Measurements from ENCODE around the gene LETMD1.
"Not testable (repeated sequence)": the region's sequence is repeated elsewhere in the genome, so short reads cannot be mapped to it uniquely, and the experiment has no call there.

The LETMD1 gene

DNA sequence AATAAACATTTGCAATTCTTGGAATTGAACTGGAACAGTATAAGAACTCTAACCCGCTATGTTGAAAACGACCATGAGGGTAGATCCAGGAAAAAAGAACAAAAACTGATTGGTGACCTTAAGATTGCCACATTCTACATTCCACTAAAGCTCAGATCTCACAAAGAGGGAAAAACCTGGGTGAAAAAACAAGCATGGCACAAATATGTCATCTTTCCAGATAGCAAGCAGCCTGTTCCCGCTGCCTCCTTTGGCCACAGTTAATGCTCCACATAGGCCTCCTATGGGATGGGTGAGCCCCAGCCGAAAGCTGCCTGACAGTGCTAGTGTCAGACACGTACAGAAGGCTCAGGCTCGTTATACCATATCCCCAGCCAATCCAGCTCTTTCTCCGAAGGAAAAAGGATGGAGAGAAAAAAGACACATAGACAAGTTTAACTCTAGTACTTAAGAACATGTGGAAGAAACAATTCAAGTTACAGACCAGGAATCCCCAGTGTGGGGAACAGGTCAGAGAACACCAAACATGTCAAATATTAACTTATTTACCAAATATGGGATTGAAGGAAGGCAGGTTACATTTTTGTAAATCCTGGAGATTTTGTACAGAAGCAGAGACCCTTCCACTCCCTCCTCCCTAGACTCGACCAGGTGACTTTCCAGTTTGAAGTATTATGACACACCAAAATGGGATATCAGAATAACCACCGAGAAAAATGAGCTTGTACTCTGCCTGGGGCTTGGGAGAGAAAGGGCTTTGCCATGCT, 14.7 kb downstream of the LETMD1 start:
- Histone ChIP-seq H3K9ac (ENCODE audit: low read depth, low read length) (no peak overlapping the region), H3K4me1 (ENCODE audit: control insufficient read depth, insufficient read depth, low read length) (no peaks in the 10 kb centered on the region), H3K36me3 (ENCODE audit: insufficient read depth, low read length) (peaks cover 87% of the 10 kb centered on the region), H3K9me3 (replicated peaks; ENCODE audit: low read length) (no peaks in the 10 kb centered on the region), H3K4me2 (ENCODE audit: low read length) (no peak overlapping the region), H3K4me3 (ENCODE audit: low read length) (no peak overlapping the region), H3K27me3 (ENCODE audit: control insufficient read depth, insufficient read depth, low read length) (no peaks in the 10 kb centered on the region)

DNA sequence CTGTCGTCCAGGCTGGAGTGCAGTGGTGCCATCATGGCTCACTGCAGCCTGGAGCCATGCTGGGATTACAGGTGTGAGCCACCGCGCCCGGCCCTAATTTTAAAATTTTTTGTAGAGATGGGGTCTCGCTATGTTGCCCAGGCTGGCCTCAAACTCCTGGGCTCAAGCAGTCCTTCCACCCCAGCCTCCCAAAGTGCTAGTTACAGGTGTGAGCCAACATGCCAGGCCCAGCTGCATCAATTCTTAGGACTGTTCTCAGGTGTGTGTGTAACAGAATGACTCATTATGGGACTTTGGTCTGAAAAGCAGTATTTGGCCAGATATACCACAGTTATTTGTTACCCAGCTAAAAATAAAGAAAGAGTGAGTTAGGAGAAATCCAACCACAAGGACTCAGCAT, 17.4 kb downstream of the LETMD1 start:
- H3K27me3 ChIP-seq (ENCODE audit: control insufficient read depth, insufficient read depth, low read length): no peaks in the 10 kb centered on the region
- H3K36me3 ChIP-seq (ENCODE audit: insufficient read depth, low read length): peaks cover 85% of the 10 kb centered on the region

DNA sequence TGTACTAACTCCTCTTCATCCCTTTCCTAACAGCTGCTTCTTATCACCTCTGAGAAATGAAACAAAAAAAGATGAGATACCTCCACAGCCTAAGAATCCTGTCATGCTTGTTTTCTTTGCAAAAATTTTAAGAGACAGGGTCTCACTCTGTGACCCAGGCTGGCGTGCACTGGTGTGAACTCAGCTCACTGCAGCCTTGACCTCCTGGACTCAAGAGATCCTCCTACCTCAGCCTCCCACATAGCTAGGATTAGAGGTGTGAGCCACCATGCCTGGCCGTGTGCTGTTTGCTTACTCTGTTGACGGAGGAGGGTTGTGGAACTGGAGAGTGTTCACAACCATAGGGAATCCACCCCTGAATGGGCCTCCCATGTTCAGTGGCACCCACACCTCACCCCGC, 19.1 kb downstream of the LETMD1 start:
- Histone ChIP-seq H3K27me3 (ENCODE audit: control insufficient read depth, insufficient read depth, low read length) (no peaks in the 10 kb centered on the region), H3K4me1 (ENCODE audit: control insufficient read depth, insufficient read depth, low read length) (peaks cover 7% of the 10 kb centered on the region), H3K4me2 (ENCODE audit: low read length) (no peak overlapping the region), H3K9me3 (replicated peaks; ENCODE audit: low read length) (no peaks in the 10 kb centered on the region), H3K9ac (ENCODE audit: low read depth, low read length) (no peak overlapping the region), H3K36me3 (ENCODE audit: insufficient read depth, low read length) (peaks cover 81% of the 10 kb centered on the region), H3K4me3 (ENCODE audit: low read length) (no peak overlapping the region)

More for the DNA sequence above, 17.4 kb downstream of the LETMD1 start:
- Histone ChIP-seq H3K9me3 (replicated peaks; ENCODE audit: low read length) (no peaks in the 10 kb centered on the region), H3K4me3 (ENCODE audit: low read length) (no peak overlapping the region), H3K4me2 (ENCODE audit: low read length) (no peak overlapping the region), H3K9ac (ENCODE audit: low read depth, low read length) (no peak overlapping the region), H3K4me1 (ENCODE audit: control insufficient read depth, insufficient read depth, low read length) (no peaks in the 10 kb centered on the region)

DNA sequence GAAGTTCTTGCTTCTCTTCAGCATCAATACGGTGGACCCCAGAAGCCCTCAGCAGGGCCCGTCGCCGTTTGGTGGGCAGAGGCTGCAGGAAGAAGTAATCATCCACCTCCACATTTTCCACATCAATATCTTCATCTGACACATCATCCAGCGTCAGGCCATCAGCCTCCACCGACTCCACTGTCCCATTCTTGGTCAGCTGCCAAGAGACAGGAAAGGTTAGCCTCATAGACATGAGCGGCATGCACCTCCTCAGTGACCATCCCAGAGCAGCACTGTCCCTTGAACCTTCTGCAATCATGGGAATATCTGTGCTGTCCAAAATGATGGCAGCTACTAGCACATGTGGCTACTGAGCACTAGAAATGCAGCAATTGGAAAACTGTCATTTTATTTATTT, 19.6 kb downstream of the LETMD1 start:
- Histone ChIP-seq H3K9ac (ENCODE audit: low read depth, low read length) (no peak overlapping the region), H3K36me3 (ENCODE audit: insufficient read depth, low read length) (peaks cover 80% of the 10 kb centered on the region), H3K27me3 (ENCODE audit: control insufficient read depth, insufficient read depth, low read length) (no peaks in the 10 kb centered on the region), H3K4me3 (ENCODE audit: low read length) (no peak overlapping the region), H3K4me2 (ENCODE audit: low read length) (no peak overlapping the region), H3K9me3 (replicated peaks; ENCODE audit: low read length) (no peaks in the 10 kb centered on the region), H3K4me1 (ENCODE audit: control insufficient read depth, insufficient read depth, low read length) (peaks cover 7% of the 10 kb centered on the region)

DNA sequence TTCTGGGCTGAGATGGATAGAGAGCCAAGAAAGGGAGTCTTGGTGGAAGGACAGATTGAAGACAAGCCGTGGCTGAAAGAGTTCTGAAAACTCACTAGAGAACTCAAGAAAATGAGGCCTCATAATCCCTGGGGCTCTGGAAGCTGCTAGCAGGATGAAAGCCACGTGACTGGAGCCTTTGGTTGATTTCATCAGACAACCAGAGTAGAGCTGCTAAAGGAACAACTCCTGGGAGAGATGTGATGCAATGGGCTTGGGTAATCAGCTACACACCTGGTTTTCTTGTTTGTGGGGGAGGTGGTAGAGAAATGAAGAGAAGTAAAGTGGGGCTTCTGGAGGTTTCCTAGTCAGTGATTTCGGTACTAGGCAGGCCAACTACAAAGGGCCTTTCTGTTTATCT, 21.9 kb downstream of the LETMD1 start:
- no peaks in the 10 kb centered on the region for H3K9me3 ChIP-seq (replicated peaks; ENCODE audit: low read length)
- no peak overlapping the region for H3K9ac ChIP-seq (ENCODE audit: low read depth, low read length)
- peaks cover 69% of the 10 kb centered on the region for H3K36me3 ChIP-seq (ENCODE audit: insufficient read depth, low read length)
- H3K27me3 ChIP-seq (ENCODE audit: control insufficient read depth, insufficient read depth, low read length): no peaks in the 10 kb centered on the region
- H3K4me3 ChIP-seq (ENCODE audit: low read length): no peak overlapping the region
- peaks cover 7% of the 10 kb centered on the region for H3K4me1 ChIP-seq (ENCODE audit: control insufficient read depth, insufficient read depth, low read length)
- H3K4me2 ChIP-seq (ENCODE audit: low read length): no peak overlapping the region

DNA sequence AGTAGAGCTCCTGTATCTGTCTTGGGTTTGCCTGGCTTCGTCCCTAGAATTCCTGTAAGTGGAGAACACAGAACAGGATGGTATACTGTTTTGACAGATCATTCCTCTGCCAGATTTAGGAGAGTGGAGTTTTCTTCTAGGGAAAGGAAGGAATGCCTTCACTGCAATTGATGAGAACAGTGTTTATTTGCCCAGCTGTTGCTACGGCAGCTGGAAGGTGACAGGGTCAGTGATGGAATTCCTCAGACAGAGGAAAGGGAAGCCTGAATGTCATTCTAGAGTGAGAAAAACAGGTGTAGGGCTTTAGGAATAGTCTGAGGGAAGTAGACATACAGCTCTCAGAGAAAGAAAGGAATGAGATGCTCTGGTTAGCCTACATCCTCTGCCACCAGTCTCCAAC, 23.5 kb downstream of the LETMD1 start:
- H3K4me1 ChIP-seq (ENCODE audit: control insufficient read depth, insufficient read depth, low read length): peaks cover 19% of the 10 kb centered on the region
- H3K27me3 ChIP-seq (ENCODE audit: control insufficient read depth, insufficient read depth, low read length): no peaks in the 10 kb centered on the region
- no peak overlapping the region for H3K9ac ChIP-seq (ENCODE audit: low read depth, low read length)
- H3K9me3 ChIP-seq (replicated peaks; ENCODE audit: low read length): no peaks in the 10 kb centered on the region
- no peak overlapping the region for H3K4me3 ChIP-seq (ENCODE audit: low read length)
- H3K36me3 ChIP-seq (ENCODE audit: insufficient read depth, low read length): peaks cover 58% of the 10 kb centered on the region
- H3K4me2 ChIP-seq (ENCODE audit: low read length): no peak overlapping the region

DNA sequence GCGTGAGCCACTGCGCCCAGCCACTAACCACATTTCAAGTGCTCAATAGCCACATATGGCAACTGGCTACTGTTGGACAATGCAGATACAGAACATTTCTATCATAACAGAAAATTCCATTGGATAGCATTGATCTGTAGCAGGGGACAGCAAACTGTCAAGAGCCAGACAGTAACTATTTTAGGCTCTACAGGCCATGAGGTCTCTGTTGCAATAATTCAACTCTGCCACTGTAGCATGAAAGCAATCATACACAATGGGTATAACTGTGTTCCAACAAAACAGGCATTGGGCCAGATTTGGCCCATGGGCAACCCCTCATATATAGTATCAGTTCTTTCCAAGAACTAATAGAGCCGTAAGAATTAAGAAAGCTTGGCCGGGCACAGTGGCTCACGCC, 27.3 kb downstream of the LETMD1 start:
- Histone ChIP-seq H3K9me3 (replicated peaks; ENCODE audit: low read length) (no peaks in the 10 kb centered on the region), H3K4me3 (ENCODE audit: low read length) (no peak overlapping the region), H3K4me2 (ENCODE audit: low read length) (no peak overlapping the region), H3K9ac (ENCODE audit: low read depth, low read length) (no peak overlapping the region), H3K27me3 (ENCODE audit: control insufficient read depth, insufficient read depth, low read length) (no peaks in the 10 kb centered on the region), H3K36me3 (ENCODE audit: insufficient read depth, low read length) (peaks cover 32% of the 10 kb centered on the region), H3K4me1 (ENCODE audit: control insufficient read depth, insufficient read depth, low read length) (peaks cover 29% of the 10 kb centered on the region)

DNA sequence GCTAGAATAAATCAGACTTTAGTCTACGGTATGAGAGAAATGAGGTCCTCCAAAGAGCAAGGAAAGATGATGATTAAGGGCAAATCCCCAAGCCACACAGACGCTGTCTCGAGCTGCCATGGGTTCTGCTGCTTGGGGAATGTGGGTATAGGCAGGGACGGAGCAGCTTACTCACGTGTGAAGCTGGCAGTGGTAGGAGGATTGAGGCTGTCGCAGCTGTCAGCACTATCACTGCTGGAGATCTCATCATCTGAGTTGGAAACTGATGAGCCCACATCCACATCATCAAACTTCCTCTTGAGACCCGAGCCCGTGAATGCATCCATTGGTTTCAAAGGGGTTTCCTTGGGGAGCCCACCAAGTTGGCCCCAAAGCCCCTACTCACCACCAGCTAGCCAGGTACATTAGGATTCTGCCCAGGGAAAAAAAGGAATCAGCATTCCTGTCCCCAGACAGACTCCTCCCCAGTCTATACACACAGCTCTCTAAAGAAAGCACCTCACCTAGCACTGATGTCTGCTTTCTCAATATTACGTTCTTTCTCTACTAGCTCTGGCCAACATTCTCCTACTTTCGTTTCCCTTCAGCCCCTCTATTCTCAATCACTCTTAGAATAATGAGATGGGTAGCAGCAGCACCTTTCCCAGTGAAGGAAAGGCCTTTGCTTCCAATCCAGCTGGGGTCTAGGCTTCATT, 28.3 kb downstream of the LETMD1 start:
- Histone ChIP-seq H3K27me3 (ENCODE audit: control insufficient read depth, insufficient read depth, low read length) (no peaks in the 10 kb centered on the region), H3K9me3 (replicated peaks; ENCODE audit: low read length) (no peaks in the 10 kb centered on the region), H3K9ac (ENCODE audit: low read depth, low read length) (peak overlapping the region; percentile 37), H3K4me2 (ENCODE audit: low read length) (peak overlapping the region; percentile 22), H3K36me3 (ENCODE audit: insufficient read depth, low read length) (peaks cover 22% of the 10 kb centered on the region), H3K4me1 (ENCODE audit: control insufficient read depth, insufficient read depth, low read length) (peaks cover 32% of the 10 kb centered on the region), H3K4me3 (ENCODE audit: low read length) (peak overlapping the region; percentile 26)

DNA sequence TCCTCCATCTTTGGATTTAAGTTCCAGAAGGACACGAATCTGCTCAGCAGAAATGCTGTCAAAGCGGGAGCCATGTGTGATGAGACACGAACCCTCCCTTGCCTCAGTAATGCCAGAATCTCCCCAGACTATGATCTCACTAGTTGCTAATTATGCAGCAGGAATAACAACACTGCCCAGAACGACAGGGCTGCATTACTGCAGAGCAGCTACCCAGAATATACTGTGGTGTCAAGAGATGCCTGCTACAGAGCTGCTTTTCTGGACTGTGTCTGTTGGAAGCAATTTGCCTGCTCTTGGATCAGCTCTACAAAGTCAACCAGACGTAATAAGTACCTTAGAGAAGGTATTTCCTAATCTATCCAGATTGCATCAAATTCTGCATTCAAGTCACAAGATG, 29.8 kb downstream of the LETMD1 start:
- H3K4me3 ChIP-seq (ENCODE audit: low read length): no peak overlapping the region
- H3K4me2 ChIP-seq (ENCODE audit: low read length): no peak overlapping the region
- H3K9ac ChIP-seq (ENCODE audit: low read depth, low read length): no peak overlapping the region
- peaks cover 15% of the 10 kb centered on the region for H3K36me3 ChIP-seq (ENCODE audit: insufficient read depth, low read length)
- peaks cover 34% of the 10 kb centered on the region for H3K4me1 ChIP-seq (ENCODE audit: control insufficient read depth, insufficient read depth, low read length)
- no peaks in the 10 kb centered on the region for H3K9me3 ChIP-seq (replicated peaks; ENCODE audit: low read length)
- H3K27me3 ChIP-seq (ENCODE audit: control insufficient read depth, insufficient read depth, low read length): no peaks in the 10 kb centered on the region

DNA sequence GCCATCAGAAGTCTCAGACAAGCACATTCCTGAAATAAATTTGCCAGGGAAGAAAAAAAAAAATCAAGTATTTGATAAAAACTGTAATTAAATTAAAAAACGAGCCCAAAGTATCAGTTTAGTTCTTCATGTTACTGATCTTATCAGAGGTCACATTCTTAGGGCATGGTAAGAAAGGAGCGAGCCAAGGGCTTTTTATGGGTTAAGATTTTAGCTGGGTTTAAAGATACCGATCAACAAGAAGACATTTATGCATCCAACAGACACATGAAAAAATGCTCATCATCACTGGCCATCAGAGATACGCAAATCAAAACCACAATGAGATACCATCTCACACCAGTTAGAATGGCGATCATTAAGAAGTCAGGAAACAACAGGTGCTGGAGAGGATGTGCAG, 30.2 kb downstream of the LETMD1 start:
- not testable (repeated sequence) for H3K4me3 ChIP-seq (ENCODE audit: low read length); H3K27me3 ChIP-seq (ENCODE audit: control insufficient read depth, insufficient read depth, low read length); H3K9ac ChIP-seq (ENCODE audit: low read depth, low read length); H3K4me2 ChIP-seq (ENCODE audit: low read length); H3K9me3 ChIP-seq (replicated peaks; ENCODE audit: low read length)
- peaks cover 34% of the 10 kb centered on the region for H3K4me1 ChIP-seq (ENCODE audit: control insufficient read depth, insufficient read depth, low read length)
- H3K36me3 ChIP-seq (ENCODE audit: insufficient read depth, low read length): peaks cover 11% of the 10 kb centered on the region

- H3K36me3 ChIP-seq (ENCODE audit: insufficient read depth, low read length); H3K9ac ChIP-seq (ENCODE audit: low read depth, low read length); H3K27me3 ChIP-seq (ENCODE audit: control insufficient read depth, insufficient read depth, low read length); H3K4me3 ChIP-seq (ENCODE audit: low read length); H3K4me2 ChIP-seq (ENCODE audit: low read length); H3K9me3 ChIP-seq (replicated peaks; ENCODE audit: low read length): not testable (repeated sequence)
- H3K4me1 ChIP-seq (ENCODE audit: control insufficient read depth, insufficient read depth, low read length): peaks cover 34% of the 10 kb centered on the region
These were observed 30.7 kb downstream of the LETMD1 start for GRCh38 chr12:51078866-51079265.

GRCh38 chr12:51080136-51080535, 32.0 kb downstream of the LETMD1 start:
- peaks cover 5% of the 10 kb centered on the region for H3K36me3 ChIP-seq (ENCODE audit: insufficient read depth, low read length)
- no peak overlapping the region for H3K4me3 ChIP-seq (ENCODE audit: low read length)
- no peaks in the 10 kb centered on the region for H3K27me3 ChIP-seq (ENCODE audit: control insufficient read depth, insufficient read depth, low read length)
- peak overlapping the region; percentile 4 for H3K4me2 ChIP-seq (ENCODE audit: low read length)
- H3K9me3 ChIP-seq (replicated peaks; ENCODE audit: low read length): no peaks in the 10 kb centered on the region
- peaks cover 34% of the 10 kb centered on the region for H3K4me1 ChIP-seq (ENCODE audit: control insufficient read depth, insufficient read depth, low read length)
- H3K9ac ChIP-seq (ENCODE audit: low read depth, low read length): no peak overlapping the region

Data from skeletal muscle satellite cell (primary cell).